Testis (tissue), 2 donors: Measurements from ENCODE around the gene MYLK.

Experiments used
- POLR2A ChIP-seq: fragments of 450-650 bp; IDR thresholded peaks from one replicate; pipeline ENCODE4 v1.6.1; 2017; ENCODE audit warnings: antibody characterized with exemption, mild to moderate bottlenecking, moderate library complexity
- TF ChIP-seq, protein P1 (sequence below), 3 experiments: fragments of 450-650 bp in 2 of 3; fragments of 200-600 bp in 1 of 3; sonication (generic) in 1 of 3; IDR thresholded peaks; one replicate each; pipeline ENCODE4 v1.5.1; 2016 to 2019; ENCODE audit warnings: antibody characterized with exemption in 3 of 3, mild to moderate bottlenecking in 2 of 3, moderate library complexity in 1 of 3

DNA sequence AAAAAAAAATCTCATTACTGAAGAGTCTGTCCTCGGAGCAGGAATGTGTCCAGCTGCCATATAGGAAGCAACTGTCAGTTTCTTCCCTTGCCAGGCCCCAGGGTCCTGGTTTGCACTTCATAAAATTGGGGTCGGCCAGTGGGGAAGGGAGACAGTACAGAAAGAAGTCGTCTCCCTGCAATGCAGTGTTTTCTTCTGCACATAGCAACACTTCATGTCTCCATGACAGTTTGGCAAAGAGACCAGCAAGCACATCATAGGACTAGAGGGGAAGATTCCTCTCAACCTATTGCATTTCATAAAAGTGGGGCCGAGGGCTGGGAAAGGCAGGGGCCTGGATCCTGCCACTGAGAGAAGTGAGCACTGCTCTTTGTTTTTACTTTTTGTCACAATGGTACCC lies 161.1 kb downstream of the MYLK start:
- TF ChIP-seq, protein P1, sequence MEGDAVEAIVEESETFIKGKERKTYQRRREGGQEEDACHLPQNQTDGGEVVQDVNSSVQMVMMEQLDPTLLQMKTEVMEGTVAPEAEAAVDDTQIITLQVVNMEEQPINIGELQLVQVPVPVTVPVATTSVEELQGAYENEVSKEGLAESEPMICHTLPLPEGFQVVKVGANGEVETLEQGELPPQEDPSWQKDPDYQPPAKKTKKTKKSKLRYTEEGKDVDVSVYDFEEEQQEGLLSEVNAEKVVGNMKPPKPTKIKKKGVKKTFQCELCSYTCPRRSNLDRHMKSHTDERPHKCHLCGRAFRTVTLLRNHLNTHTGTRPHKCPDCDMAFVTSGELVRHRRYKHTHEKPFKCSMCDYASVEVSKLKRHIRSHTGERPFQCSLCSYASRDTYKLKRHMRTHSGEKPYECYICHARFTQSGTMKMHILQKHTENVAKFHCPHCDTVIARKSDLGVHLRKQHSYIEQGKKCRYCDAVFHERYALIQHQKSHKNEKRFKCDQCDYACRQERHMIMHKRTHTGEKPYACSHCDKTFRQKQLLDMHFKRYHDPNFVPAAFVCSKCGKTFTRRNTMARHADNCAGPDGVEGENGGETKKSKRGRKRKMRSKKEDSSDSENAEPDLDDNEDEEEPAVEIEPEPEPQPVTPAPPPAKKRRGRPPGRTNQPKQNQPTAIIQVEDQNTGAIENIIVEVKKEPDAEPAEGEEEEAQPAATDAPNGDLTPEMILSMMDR (IDR thresholded peaks at IDR 0.05) = no peak
- TF ChIP-seq POLR2A = no peak
